Measurements from ENCODE around the gene ZSCAN20.

The ZSCAN20 gene

DNA sequence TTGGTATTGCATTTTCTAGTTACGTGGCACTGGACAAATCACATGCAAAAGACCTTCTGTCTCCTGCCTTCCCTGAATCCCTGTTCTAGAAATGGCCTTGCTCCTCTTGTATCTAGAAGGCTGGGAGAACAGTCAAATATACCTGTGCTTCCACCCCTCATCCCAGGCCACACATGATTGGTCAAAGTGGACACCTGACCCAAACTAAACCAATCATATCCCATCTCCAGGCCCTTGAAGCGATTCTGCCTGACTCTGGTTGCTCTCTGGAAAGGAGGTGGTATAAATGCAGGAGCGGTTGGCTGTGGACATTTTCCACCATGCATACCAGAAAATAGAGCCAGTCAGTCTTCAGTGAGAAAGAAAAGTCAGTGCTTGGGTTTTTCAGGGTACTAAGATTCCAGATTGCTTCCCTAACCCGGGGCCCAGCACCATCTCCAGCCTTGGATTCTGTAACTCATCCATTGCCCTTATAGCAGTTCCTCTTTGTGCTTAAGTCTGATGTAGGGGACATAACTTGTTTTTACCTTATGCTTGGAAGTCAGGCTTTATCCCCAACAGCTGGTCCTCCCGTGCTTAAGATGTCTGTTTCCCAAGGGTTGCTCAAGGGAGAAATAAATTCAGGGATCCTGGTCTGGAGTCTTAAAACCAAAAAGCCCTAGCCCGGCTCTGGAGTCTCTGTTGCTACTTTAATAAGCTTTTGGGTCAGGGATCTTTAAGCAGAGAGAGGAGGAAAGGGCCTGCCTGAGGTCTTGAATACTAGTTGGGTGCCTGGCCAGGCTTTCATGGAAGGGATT lies 33.9 kb upstream of the ZSCAN20 start:
- H3K27ac ChIP-seq, result no peak overlapping the region

DNA sequence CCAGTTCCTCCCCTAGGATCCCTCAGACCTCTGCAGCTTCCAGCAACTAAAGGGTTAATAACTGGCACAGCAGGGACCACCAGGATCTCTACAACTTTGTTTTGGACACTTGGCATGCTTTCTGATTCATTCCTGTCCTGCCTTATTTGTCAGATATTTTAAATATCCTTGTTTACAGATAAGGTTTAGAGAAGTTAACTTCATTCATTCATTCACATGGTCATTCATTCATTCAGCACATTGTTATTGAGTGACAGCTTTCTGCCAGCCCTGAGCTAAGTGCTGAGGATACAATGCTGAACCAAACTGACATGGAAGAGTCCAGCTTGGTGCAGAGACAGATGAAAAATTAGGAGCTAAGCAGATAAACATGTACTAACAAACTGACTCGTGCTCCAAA lies 32.8 kb upstream of the ZSCAN20 start:
- no peak for TF ChIP-seq ZFX (IDR thresholded peaks at IDR 0.05)
- TF ChIP-seq, protein P1, sequence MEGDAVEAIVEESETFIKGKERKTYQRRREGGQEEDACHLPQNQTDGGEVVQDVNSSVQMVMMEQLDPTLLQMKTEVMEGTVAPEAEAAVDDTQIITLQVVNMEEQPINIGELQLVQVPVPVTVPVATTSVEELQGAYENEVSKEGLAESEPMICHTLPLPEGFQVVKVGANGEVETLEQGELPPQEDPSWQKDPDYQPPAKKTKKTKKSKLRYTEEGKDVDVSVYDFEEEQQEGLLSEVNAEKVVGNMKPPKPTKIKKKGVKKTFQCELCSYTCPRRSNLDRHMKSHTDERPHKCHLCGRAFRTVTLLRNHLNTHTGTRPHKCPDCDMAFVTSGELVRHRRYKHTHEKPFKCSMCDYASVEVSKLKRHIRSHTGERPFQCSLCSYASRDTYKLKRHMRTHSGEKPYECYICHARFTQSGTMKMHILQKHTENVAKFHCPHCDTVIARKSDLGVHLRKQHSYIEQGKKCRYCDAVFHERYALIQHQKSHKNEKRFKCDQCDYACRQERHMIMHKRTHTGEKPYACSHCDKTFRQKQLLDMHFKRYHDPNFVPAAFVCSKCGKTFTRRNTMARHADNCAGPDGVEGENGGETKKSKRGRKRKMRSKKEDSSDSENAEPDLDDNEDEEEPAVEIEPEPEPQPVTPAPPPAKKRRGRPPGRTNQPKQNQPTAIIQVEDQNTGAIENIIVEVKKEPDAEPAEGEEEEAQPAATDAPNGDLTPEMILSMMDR (conservative IDR thresholded peaks at IDR 0.05), result no peak
- no peak overlapping the region for H3K27ac ChIP-seq

More for the DNA sequence above, 33.9 kb upstream of the ZSCAN20 start:
- TF ChIP-seq, protein P1 (conservative IDR thresholded peaks at IDR 0.05), result no peak
- TF ChIP-seq ZFX (IDR thresholded peaks at IDR 0.05), result no peak

DNA sequence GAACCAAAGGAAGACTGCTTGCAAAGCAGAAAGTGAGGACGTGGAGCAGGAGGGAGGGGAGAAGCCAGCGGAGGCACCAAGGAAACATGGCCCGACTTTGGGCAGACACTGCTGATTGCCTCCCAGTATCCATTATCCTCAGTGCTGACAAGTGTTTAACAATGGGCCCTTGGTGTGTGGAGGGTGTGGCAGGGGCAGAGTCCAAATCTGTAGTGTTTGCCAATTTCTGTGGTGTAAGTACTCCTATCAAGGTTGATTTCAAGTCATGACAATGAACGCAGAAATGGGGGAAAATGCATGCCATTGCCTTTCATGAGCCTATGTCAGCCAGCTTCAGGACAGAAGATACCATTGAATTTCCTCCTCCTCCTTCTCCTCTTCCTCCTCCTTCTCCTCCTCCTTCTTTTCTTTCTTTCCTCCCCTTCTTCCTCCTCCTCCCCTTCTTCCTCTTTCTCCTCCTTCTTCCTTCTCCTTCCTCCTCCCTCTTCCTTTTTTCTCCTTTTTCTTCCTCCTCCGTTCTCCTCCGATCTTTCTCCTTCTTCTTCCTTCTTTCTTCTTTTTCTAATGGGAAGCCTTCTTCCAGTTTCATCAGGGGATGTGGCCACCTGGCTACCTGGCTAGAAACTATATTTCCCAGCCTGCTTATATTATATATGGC lies 31.2 kb upstream of the ZSCAN20 start:
- no peak overlapping the region for H3K27ac ChIP-seq
- TF ChIP-seq, protein P1 (conservative IDR thresholded peaks at IDR 0.05), result no peak
- no peak for TF ChIP-seq ZFX (IDR thresholded peaks at IDR 0.05)

DNA sequence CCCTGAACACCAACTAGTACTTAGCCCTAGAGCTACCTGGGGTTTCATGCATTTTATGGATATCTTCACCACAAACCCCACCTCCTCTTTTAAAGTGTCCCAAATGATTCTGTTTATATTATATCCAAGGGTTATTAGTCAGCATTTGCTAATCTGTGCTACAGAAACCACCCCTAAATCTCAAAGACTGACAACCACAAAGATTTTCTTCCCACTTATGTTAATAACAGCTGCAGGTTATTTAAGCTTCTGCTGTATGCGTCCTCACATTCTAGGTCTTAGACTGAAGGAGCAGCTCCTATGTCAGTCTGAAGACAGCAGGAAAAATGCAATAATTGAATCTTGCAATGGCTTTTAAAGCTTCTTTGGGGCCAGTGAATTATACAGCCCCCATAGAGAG lies 30.3 kb upstream of the ZSCAN20 start:
- H3K27ac ChIP-seq, result no peak overlapping the region
- TF ChIP-seq, protein P1 (conservative IDR thresholded peaks at IDR 0.05), result no peak
- TF ChIP-seq ZFX (IDR thresholded peaks at IDR 0.05), result no peak

DNA sequence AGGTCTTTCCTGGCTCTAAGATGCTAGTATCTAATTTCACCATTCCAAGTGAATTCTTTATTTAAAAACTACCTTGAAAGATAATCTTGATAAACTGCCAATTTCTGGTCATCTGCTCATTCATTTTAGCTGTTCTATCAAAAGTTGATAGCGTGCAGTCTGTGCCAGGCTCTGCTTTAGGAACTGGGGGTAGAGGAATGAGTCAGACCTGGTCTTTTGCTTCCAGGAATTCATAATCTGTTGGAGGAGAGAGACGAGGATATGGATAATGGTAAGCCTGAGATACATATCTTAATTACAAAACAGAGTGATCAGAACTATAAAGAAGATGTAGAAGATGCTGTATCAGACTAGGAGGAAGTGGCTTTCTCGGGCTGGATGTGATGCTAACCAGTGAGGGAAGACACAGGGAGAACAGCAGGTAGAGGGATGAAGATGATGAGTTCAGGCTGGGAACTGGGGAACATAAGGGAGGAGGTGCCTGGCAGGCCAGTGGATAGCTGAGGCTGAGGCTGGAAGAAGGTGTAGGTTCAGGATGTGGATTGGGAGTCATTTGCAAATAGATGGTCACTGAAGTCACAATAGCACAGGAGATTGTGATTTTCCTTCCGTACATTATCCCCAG lies 29.3 kb upstream of the ZSCAN20 start:
- TF ChIP-seq, protein P1 (conservative IDR thresholded peaks at IDR 0.05), result no peak
- TF ChIP-seq ZFX (IDR thresholded peaks at IDR 0.05), result no peak
- H3K27ac ChIP-seq, result no peak overlapping the region

DNA sequence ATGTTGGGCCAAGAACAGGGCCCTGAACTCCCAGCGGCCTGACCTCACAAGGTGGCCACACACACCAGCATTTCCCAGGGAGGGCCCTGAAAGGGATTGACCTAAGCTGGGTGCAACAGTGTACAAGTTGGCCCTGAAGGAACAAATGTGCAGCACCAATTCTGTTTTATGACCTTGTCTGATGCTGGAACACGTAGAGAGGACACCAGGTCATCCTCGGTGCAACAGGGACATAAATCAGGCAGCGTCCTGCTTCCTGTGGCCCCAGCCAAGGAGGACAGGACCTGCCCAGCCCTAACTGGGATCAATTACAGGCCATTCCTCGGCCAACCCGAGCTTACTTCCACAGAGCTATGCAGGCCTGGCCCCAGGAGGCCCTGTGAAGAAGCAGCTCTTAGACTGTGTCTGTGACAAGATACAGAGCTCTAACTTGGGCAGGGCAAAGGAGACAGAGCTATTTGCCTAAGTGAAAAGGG lies 28.7 kb upstream of the ZSCAN20 start:
- H3K27ac ChIP-seq, result no peak overlapping the region
- TF ChIP-seq, protein P1 (conservative IDR thresholded peaks at IDR 0.05), result no peak
- TF ChIP-seq ZFX (IDR thresholded peaks at IDR 0.05), result no peak

DNA sequence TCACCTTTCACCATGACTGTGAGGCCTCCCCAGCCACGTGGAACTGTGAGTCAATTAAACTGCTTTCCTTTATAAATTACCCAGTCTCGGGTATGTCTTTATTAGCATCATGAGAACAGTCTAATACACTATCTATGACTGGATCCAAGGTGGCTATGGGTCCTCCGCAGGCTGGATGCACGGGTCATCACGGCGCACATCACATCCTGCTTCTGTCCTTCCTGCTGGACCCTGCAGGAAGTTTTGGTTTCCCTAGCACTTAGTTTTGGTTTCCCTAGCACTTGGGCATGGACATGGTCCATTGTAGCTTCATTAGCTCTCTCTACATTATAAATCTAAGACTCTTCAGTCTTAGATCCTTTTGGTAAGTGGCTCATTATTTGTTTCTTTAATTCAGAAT lies 27.3 kb upstream of the ZSCAN20 start:
- no peak overlapping the region for H3K27ac ChIP-seq
- TF ChIP-seq ZFX (IDR thresholded peaks at IDR 0.05), result no peak
- TF ChIP-seq, protein P1 (conservative IDR thresholded peaks at IDR 0.05), result no peak
